ENCODE results near the gene KERA. TPM values are rescaled to one million over a fixed set of nuclear protein-coding genes. Genes with fewer than 3 reads are reported as not detected.

The KERA gene
- total and polyA plus RNA-seq, 2 experiments from 2014 or later: not detected

DNA sequence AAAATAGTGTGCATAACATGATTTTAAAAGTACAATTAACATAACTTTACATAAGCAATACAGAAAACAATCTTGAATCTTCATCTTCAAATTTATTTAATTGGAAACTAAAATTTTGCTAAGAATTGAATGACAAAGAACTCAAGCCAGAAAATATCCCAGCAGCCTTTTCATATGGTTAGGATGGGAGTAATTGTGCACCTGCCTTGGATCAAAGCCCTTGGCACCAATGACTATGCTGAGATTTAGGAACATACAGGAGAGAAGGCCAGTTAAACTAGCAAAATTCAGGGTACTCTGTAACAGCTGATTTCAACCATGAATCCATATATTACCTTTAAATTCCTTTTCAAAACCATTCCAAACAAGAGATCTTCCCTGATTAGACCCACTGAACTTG, 5.8 kb downstream of the KERA start:
- no peak overlapping the region for H3K27ac ChIP-seq
- TF ChIP-seq, protein P1, sequence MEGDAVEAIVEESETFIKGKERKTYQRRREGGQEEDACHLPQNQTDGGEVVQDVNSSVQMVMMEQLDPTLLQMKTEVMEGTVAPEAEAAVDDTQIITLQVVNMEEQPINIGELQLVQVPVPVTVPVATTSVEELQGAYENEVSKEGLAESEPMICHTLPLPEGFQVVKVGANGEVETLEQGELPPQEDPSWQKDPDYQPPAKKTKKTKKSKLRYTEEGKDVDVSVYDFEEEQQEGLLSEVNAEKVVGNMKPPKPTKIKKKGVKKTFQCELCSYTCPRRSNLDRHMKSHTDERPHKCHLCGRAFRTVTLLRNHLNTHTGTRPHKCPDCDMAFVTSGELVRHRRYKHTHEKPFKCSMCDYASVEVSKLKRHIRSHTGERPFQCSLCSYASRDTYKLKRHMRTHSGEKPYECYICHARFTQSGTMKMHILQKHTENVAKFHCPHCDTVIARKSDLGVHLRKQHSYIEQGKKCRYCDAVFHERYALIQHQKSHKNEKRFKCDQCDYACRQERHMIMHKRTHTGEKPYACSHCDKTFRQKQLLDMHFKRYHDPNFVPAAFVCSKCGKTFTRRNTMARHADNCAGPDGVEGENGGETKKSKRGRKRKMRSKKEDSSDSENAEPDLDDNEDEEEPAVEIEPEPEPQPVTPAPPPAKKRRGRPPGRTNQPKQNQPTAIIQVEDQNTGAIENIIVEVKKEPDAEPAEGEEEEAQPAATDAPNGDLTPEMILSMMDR (IDR thresholded peaks at IDR 0.05; ENCODE audit: low read depth, low read length): no peak
- H3K36me3 ChIP-seq: no peaks in the 10 kb centered on the region
- DNase-seq (ENCODE audit: low read depth in 1 of 2, low spot score in 1 of 2): no peak
- H3K4me3 ChIP-seq: no peak overlapping the region
- H3K4me1 ChIP-seq (ENCODE audit: low read depth): no peaks in the 10 kb centered on the region
- H3K27me3 ChIP-seq: no peaks in the 10 kb centered on the region
- H3K9me3 ChIP-seq (ENCODE audit: low read depth): no peaks in the 10 kb centered on the region

DNA sequence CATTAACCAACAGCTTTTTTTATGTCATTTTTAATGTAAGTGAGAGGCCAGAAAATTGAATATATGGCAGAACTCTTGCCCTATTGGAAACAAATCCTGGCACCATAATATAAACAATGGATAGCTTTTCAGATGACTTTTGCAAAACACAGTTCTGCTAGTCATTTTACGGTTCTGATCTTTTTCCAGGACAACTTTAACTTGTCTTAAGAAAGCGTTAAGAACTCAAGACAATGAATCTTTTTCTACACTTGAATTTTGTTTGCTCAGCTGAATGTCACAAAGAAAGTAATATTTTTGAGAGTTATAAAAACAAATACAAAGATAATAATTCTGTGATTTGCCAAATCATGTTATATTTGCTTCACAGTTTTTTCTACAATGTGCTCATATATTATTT, 13.2 kb downstream of the KERA start:
- H3K4me1 ChIP-seq (ENCODE audit: low read depth): no peaks in the 10 kb centered on the region
- H3K27ac ChIP-seq: no peak overlapping the region
- no peak for DNase-seq (ENCODE audit: low read depth in 1 of 2, low spot score in 1 of 2)
- H3K9me3 ChIP-seq (ENCODE audit: low read depth): no peaks in the 10 kb centered on the region
- TF ChIP-seq, protein P1 (IDR thresholded peaks at IDR 0.05; ENCODE audit: low read depth, low read length): no peak
- H3K4me3 ChIP-seq: no peak overlapping the region
- no peaks in the 10 kb centered on the region for H3K36me3 ChIP-seq
- no peaks in the 10 kb centered on the region for H3K27me3 ChIP-seq

DNA sequence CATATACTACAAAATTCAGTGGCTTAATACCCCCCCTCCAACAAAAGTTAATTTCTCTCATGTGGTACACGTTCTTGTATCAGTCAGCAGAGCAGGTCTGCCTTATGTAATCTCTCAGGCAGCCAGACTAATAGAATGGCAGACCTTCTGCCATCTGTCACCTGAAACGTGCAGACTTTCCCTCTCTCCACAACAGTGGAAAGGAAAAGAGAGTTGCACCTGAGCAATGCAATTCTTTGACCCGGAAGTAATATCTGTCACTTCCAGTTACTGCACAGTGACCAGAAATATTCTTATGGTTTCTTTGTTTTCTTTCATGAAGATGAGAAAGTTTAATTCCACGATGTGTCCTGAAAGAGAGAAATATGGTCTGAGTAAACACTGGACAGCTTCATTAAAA, 14.4 kb downstream of the KERA start:
- TF ChIP-seq, protein P1 (IDR thresholded peaks at IDR 0.05; ENCODE audit: low read depth, low read length): no peak
- Histone ChIP-seq H3K4me1 (ENCODE audit: low read depth) (no peaks in the 10 kb centered on the region), H3K4me3 (no peak overlapping the region), H3K27me3 (no peaks in the 10 kb centered on the region), H3K9me3 (ENCODE audit: low read depth) (no peaks in the 10 kb centered on the region), H3K36me3 (no peaks in the 10 kb centered on the region), H3K27ac (no peak overlapping the region)
- peak in 1 of 2 donors; percentile 12 for DNase-seq (ENCODE audit: low read depth in 1 of 2, low spot score in 1 of 2)

GRCh38 chr12:91040096-91040755, 17.6 kb downstream of the KERA start:
- Histone ChIP-seq H3K27ac (no peak overlapping the region), H3K9me3 (ENCODE audit: low read depth) (no peaks in the 10 kb centered on the region), H3K4me3 (no peak overlapping the region), H3K27me3 (no peaks in the 10 kb centered on the region), H3K4me1 (ENCODE audit: low read depth) (no peaks in the 10 kb centered on the region), H3K36me3 (no peaks in the 10 kb centered on the region)
- DNase-seq (ENCODE audit: low read depth in 1 of 2, low spot score in 1 of 2): no peak
- TF ChIP-seq, protein P1 (IDR thresholded peaks at IDR 0.05; ENCODE audit: low read depth, low read length): no peak

- Histone ChIP-seq H3K27me3 (no peaks in the 10 kb centered on the region), H3K4me3 (no peak overlapping the region), H3K36me3 (no peaks in the 10 kb centered on the region), H3K9me3 (ENCODE audit: low read depth) (no peaks in the 10 kb centered on the region), H3K27ac (no peak overlapping the region), H3K4me1 (ENCODE audit: low read depth) (no peaks in the 10 kb centered on the region)
- no peak for DNase-seq (ENCODE audit: low read depth in 1 of 2, low spot score in 1 of 2)
- TF ChIP-seq, protein P1 (IDR thresholded peaks at IDR 0.05; ENCODE audit: low read depth, low read length): no peak
Measured at GRCh38 chr12:91037276-91037675, 20.5 kb downstream of the KERA start.
